Measurements from ENCODE around the gene CACNA1A. TPM values are rescaled to one million over a fixed set of nuclear protein-coding genes. Genes with fewer than 3 reads are reported as not detected.
A peak's percentile ranks its signal among the peaks of the same experiment; 100 is the strongest.

The CACNA1A gene
- total RNA-seq, 1 donor from 2014 or later: 7.7 TPM

DNA sequence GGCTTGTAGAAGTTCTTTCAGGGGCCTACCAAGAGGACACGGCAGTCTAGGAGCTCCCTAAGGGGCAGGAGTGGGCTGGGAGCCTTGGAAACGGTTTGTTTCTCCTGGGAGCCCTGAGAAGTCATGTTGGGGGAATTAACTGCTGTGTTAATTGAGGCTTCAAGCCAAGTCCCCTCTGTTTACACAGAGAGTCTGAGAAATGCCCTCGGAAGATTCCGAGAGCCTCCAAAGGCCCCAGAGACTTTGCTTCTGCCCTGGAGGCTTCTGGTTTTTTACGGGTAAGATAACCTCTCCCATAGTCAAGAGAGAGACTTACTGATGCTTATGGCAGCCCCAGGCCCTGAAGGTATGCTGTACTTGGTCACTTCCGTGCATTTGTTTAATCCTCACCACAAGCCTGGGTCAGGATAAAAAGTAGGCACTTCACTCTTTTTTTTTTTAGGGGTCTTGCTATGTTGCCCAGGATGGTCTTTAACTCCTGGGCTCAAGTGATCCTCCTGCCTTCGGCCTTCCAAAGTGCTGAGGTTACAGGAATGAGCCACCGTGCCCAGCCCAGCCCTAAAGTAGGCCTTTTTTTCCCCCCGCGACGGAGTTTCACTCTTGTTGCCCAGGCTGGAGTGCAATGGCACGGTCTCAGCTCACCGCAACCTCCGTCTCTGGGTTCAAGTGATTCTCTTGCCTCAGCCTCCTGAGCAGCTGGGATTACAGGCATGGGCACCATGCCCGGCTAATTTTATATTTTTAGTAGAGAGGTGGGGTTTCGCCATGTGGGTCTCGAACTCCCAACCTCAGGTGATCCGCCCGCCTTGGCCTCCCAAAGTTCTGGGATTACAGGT is 340.9 kb downstream of the CACNA1A start:
- peak overlapping the region; percentile 95 to 96 for H3K27ac ChIP-seq
- no peak for DNase-seq (ENCODE audit: low spot score in 2 of 2)
- TF ChIP-seq, protein P1, sequence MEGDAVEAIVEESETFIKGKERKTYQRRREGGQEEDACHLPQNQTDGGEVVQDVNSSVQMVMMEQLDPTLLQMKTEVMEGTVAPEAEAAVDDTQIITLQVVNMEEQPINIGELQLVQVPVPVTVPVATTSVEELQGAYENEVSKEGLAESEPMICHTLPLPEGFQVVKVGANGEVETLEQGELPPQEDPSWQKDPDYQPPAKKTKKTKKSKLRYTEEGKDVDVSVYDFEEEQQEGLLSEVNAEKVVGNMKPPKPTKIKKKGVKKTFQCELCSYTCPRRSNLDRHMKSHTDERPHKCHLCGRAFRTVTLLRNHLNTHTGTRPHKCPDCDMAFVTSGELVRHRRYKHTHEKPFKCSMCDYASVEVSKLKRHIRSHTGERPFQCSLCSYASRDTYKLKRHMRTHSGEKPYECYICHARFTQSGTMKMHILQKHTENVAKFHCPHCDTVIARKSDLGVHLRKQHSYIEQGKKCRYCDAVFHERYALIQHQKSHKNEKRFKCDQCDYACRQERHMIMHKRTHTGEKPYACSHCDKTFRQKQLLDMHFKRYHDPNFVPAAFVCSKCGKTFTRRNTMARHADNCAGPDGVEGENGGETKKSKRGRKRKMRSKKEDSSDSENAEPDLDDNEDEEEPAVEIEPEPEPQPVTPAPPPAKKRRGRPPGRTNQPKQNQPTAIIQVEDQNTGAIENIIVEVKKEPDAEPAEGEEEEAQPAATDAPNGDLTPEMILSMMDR (IDR thresholded peaks at IDR 0.05): no peak
- no peaks in the 10 kb centered on the region for H3K27me3 ChIP-seq
- peaks cover 11 to 44% of the 10 kb centered on the region in 2 donors for H3K4me1 ChIP-seq
- H3K9me3 ChIP-seq: no peaks in the 10 kb centered on the region
- intact Hi-C loops (cut with DNase I): no loop called here
- no peaks in the 10 kb centered on the region for H3K36me3 ChIP-seq
- no peak overlapping the region for H3K4me3 ChIP-seq

DNA sequence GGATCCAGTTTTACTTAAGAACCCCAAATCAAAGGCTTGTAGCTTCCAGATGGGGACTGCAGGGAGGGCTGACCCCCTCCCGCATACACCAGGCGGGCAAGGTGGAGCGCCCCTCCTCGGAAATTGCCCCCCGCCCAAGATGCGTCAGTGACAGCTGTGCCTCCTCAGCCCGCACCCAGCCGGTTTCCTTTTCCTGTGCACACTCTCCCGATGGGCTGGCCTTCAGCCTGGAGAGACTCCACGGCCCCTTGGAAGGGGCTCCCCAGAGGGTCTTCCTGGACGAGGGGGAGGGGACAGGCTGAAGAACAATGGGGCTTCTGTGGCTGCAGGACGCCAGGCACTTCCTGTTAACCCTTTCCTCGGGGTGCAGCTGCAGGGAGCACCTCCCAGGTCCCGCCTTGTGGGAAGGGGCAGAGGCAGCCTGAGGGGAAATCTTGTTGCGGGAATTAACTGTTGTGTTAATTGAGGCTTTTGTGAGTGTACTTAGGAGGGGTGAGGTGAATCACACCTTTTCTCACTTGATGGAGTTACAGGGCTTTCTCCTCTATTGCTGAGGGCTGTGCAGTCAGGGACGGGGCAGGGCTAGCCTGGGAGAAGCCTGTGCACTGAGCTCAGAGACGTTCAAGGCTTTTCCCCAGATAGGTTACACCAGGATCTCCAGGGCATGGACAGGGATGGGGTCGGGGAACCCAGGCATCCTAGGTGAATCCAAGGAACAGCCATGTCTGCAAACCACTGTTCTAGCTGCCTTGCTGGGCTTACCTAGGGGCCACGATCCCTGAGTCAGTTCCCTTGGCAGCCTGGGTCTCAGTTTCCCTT is 341.7 kb downstream of the CACNA1A start:
- DNase-seq (ENCODE audit: low spot score in 2 of 2): peak in 1 of 2 donors; percentile 75
- intact Hi-C loops (cut with DNase I): loop anchor here (5.0 kb wide), 1 partner anchor 568 kb away; no protein-coding TSS in a partner anchor
- no peaks in the 10 kb centered on the region for H3K36me3 ChIP-seq
- peaks cover 11 to 44% of the 10 kb centered on the region in 2 donors for H3K4me1 ChIP-seq
- H3K4me3 ChIP-seq: peak overlapping the region; percentile 9 to 58
- H3K9me3 ChIP-seq: no peaks in the 10 kb centered on the region
- no peaks in the 10 kb centered on the region for H3K27me3 ChIP-seq
- TF ChIP-seq, protein P1 (IDR thresholded peaks at IDR 0.05): no peak
- peak overlapping the region; percentile 95 to 96 for H3K27ac ChIP-seq

DNA sequence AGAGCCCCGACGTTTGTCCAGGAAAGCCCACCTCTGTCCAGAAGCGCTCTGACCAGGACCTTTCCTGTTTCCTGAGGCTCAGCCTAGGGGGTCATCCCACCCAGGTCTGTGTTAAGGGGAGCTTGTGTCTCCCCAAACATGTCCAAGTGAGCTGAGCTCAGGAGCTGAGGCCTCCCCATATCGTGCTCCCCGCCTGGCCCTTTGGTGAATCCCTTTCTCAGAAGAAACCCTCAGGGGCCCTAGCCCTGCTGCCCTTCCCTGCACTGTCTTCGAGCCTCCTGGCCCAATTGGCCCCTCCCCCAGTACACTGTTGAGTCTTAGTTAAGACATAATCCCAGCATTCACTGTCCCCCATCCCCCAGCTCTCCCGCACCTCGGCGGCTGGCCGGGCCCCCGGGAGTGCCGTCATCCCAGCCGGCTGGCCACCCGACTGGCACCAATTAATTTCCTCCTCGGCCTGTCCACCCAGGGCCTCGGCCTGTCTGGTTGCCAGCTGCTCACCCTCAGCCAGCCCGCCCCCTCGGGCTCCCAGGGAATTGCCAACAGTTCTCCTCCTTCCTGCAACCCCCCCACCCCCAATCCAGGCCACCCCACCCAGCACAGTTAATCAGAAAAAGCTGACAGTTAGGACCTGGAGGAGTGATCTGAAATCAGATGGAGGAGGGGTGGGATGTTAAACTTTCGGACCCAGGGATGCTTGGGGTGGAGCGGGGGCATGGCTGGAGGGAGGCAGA is 342.5 kb downstream of the CACNA1A start:
- intact Hi-C loops (cut with DNase I): loop anchor here (5.0 kb wide), 1 partner anchor 569 kb away; no protein-coding TSS in a partner anchor
- TF ChIP-seq, protein P1 (IDR thresholded peaks at IDR 0.05): no peak
- no peaks in the 10 kb centered on the region for H3K27me3 ChIP-seq
- peak overlapping the region; percentile 49 to 58 for H3K4me3 ChIP-seq
- H3K4me1 ChIP-seq: peaks cover 11 to 44% of the 10 kb centered on the region in 2 donors
- no peaks in the 10 kb centered on the region for H3K9me3 ChIP-seq
- H3K27ac ChIP-seq: peak overlapping the region; percentile 95 to 96
- peak; percentile 55 to 93 for DNase-seq (ENCODE audit: low spot score in 2 of 2)
- no peaks in the 10 kb centered on the region for H3K36me3 ChIP-seq

DNA sequence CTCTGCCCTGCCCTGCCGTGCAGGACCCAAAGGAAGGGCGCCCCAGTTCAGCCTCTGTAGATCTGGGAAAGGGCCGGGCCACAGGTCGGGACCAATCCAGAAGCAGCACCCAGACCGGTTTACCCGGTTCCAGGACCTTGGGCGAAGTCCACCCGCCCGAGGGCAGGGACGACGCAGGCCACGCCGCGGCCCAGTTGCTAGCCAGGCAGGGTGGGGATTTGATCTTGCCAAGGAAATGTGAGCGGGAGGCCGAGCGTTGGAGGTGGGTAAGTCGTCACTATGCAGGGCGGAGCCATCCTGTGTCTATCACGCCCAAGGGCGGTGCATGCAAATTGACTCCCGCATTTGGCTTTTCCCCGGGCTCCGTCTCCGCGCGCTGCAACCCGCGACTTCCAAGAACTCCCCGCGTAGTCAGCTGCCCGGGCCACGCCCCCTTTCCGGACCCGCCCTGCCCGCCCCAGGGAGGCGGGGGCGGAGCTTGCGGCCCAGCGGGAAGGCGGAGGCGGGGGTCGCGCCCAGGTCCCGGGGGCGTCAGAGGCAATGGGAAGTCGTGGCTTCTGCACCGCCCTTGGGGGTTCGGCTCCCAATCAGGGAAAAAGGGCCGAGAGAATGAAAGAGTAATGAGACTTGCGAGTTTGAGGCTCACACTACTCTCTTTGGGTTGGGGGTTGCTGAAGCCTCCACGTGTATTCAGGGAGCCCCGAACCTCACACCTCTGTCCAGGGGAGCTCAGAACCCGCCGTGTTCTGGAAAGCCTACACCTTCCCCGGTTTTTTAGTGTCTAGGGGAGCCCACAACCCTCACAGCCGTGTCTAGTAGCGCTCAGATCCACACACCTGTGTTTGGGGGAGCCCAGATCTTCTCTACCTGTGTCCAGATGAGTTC is 343.3 kb downstream of the CACNA1A start:
- DNase-seq (ENCODE audit: low spot score in 2 of 2): peak; percentile 91 to 99
- intact Hi-C loops (cut with DNase I): loop anchor here (5.0 kb wide), 1 partner anchor 569 kb away; no protein-coding TSS in a partner anchor
- H3K27ac ChIP-seq: peak overlapping the region; percentile 95 to 96
- peaks cover 11 to 40% of the 10 kb centered on the region in 2 donors for H3K4me1 ChIP-seq
- TF ChIP-seq, protein P1 (IDR thresholded peaks at IDR 0.05): no peak
- peak overlapping the region; percentile 49 to 58 for H3K4me3 ChIP-seq
- H3K9me3 ChIP-seq: no peaks in the 10 kb centered on the region
- H3K27me3 ChIP-seq: no peaks in the 10 kb centered on the region
- no peaks in the 10 kb centered on the region for H3K36me3 ChIP-seq

All from ascending aorta (tissue), 2 donors.